PC-3 (cell line): ENCODE results near the gene CDK5RAP2.

ENCODE experiments used
- EZH2 ChIP-seq: fragments of 300-600 bp; sonication (generic); IDR thresholded peaks from one replicate; pipeline ENCODE4 v1.6.1; 2017; ENCODE audit warnings: antibody characterized with exemption, mild to moderate bottlenecking, low read length; ENCODE audit not compliant: unreplicated experiment
- TF ChIP-seq, protein P1 (sequence below): fragments of 300-600 bp; sonication (generic); conservative IDR thresholded peaks from 2 replicates; pipeline ENCODE4 v1.5.1; 2017; ENCODE audit warnings: antibody characterized with exemption, low read depth, mild to moderate bottlenecking, low read length

DNA sequence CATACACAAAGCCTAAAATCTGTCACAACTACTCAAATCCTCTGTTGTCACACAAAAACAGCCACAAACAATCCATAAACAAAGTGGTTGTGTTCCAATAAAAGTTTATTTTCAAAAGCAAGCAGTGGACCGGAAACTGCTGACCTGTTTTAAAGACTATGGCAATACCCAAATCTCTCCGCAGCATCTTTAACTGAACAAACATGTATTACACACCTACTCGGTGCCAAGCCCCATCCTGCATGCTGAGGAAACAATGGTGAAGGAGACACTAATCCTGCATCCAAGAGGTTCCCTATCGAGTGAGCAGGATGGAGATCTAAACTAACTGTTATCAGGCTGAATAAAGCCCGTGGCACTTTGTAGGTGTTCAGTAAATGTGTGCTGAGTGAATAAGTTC lies 11.2 kb downstream of the CDK5RAP2 start:
- TF ChIP-seq, protein P1, sequence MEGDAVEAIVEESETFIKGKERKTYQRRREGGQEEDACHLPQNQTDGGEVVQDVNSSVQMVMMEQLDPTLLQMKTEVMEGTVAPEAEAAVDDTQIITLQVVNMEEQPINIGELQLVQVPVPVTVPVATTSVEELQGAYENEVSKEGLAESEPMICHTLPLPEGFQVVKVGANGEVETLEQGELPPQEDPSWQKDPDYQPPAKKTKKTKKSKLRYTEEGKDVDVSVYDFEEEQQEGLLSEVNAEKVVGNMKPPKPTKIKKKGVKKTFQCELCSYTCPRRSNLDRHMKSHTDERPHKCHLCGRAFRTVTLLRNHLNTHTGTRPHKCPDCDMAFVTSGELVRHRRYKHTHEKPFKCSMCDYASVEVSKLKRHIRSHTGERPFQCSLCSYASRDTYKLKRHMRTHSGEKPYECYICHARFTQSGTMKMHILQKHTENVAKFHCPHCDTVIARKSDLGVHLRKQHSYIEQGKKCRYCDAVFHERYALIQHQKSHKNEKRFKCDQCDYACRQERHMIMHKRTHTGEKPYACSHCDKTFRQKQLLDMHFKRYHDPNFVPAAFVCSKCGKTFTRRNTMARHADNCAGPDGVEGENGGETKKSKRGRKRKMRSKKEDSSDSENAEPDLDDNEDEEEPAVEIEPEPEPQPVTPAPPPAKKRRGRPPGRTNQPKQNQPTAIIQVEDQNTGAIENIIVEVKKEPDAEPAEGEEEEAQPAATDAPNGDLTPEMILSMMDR: no peak
- no peak for TF ChIP-seq EZH2
